GM06990 (cell line): ENCODE data around the gene WDR88.

Experiments used
- DNase-seq: peaks from one replicate; pipeline ENCODE4 v3.0.0-alpha.2; 2011; ENCODE audit not compliant: insufficient read length; ENCODE audit errors: extremely low read depth
- H3K27me3 ChIP-seq: replicated peaks from 2 replicates; pipeline ENCODE4 v1.6.0; 2011; ENCODE audit warnings: low read length; ENCODE audit not compliant: control insufficient read depth, insufficient read depth
- H3K36me3 ChIP-seq: 2 replicates; pipeline ENCODE4 v1.5.1; 2011; ENCODE audit warnings: low read length; ENCODE audit not compliant: control insufficient read depth, insufficient read depth
- H3K4me3 ChIP-seq: replicated peaks from 2 replicates; pipeline ENCODE4 v1.5.1; 2011; ENCODE audit warnings: low read depth, mild to moderate bottlenecking, control low read depth, low read length
- TF ChIP-seq, protein P1 (sequence below): IDR thresholded peaks from 2 replicates; pipeline ENCODE4 v1.5.1; 2011; ENCODE audit warnings: low read length, control low read depth, mild to moderate bottlenecking, inconsistent platforms; ENCODE audit not compliant: insufficient read depth, poor library complexity, severe bottlenecking

The WDR88 gene, protein sequence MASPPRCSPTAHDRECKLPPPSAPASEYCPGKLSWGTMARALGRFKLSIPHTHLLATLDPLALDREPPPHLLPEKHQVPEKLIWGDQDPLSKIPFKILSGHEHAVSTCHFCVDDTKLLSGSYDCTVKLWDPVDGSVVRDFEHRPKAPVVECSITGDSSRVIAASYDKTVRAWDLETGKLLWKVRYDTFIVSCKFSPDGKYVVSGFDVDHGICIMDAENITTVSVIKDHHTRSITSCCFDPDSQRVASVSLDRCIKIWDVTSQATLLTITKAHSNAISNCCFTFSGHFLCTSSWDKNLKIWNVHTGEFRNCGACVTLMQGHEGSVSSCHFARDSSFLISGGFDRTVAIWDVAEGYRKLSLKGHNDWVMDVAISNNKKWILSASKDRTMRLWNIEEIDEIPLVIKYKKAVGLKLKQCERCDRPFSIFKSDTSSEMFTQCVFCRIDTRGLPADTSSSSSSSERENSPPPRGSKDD

DNA sequence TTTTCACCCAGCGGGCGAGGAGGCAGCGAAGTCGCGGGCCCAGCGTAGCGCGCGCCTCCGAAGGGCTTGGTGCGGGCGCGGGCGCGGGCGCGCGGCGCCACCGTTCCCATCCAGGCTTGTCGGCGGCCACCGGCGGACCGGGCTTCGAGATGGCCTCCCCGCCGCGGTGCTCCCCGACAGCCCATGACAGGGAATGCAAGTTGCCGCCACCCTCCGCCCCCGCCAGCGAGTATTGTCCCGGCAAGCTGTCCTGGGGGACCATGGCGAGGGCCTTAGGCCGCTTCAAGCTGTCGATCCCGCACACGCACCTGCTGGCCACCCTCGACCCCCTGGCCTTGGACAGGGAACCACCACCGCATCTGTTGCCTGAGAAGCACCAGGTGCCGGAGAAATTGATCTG, at the start of gene WDR88:
Gene WDR88 (plus strand): TSS at position 94 of the 400 bp plus-strand sequence. CDS start 56 bp downstream, at position 150.
- no peak for DNase-seq
- Histone ChIP-seq H3K27me3 (no peaks in the 10 kb centered on the region), H3K36me3 (peaks cover 3% of the 10 kb centered on the region), H3K4me3 (no peak within 1 kb of the TSS)
- TF ChIP-seq, protein P1, sequence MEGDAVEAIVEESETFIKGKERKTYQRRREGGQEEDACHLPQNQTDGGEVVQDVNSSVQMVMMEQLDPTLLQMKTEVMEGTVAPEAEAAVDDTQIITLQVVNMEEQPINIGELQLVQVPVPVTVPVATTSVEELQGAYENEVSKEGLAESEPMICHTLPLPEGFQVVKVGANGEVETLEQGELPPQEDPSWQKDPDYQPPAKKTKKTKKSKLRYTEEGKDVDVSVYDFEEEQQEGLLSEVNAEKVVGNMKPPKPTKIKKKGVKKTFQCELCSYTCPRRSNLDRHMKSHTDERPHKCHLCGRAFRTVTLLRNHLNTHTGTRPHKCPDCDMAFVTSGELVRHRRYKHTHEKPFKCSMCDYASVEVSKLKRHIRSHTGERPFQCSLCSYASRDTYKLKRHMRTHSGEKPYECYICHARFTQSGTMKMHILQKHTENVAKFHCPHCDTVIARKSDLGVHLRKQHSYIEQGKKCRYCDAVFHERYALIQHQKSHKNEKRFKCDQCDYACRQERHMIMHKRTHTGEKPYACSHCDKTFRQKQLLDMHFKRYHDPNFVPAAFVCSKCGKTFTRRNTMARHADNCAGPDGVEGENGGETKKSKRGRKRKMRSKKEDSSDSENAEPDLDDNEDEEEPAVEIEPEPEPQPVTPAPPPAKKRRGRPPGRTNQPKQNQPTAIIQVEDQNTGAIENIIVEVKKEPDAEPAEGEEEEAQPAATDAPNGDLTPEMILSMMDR, result no peak

DNA sequence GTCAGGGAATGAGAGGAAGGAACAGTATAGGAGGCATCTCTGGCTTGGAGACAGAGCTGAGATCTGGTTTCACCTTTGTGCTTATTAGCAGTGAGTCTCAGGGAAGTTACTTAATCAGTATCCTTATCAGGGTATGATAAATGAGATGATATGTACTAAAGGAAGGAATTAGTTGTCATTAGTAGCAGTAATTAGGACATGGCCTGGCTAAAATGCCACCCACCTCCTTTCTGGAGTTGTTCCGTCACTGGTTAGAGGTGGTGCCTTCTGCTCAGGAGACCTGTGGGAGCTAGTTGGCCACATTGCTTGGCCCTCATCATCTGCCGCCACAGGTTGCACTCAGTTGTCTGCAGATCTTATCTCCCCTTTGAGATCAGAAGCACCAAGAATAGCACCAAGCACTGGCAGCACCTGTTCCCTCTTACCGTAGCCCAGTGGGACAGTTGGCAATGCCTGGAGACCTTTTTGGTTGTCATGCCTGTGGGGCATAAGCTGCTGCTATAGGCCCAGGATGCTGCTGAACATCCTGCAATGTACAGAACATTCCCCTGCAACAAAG, 46.3 kb upstream of the WDR88 start:
- TF ChIP-seq, protein P1, result no peak
- DNase-seq, result no peak
- Histone ChIP-seq H3K27me3 (no peaks in the 10 kb centered on the region), H3K4me3 (no peak overlapping the region), H3K36me3 (peaks cover 5% of the 10 kb centered on the region)

DNA sequence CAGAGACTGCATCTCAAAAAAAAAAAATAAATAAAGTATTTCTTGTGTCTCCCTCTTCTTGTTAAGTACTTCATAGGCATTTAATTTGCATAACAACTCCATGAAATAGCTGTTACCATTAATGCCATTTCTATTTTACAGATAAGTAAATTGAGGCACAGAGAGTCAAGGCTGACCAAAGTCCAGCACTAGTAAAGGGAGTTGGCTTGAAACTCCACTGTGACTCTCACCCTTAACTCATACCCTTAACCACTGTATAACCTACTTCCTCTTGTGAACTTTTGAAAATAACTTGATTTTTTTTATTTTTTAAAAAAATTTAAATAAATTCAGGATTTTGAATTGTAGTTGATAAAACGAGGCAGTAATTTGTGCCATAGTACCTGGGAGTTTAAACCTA, 45.0 kb upstream of the WDR88 start:
- TF ChIP-seq, protein P1, result no peak
- H3K4me3 ChIP-seq, result no peak overlapping the region
- H3K36me3 ChIP-seq, result peaks cover 5% of the 10 kb centered on the region
- H3K27me3 ChIP-seq, result no peaks in the 10 kb centered on the region
- DNase-seq, result no peak

DNA sequence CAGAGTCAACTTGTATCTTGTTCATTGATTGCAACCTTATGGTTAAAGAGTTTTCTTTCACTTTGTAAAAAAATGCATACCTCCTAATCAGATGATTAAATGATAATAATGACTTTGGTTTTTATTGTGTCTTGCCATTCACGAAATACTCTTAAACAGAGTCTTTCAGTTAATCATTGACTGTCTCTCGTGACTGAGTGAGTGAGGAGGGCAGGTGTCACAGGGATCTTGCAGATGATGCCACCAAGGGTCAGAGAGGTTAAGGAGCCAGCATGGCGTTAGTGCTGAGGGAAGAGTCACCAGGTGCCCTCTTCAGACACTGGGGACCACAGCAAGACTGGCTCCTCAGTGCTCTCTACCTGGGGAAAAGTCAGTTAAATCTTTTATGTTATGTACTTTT, 42.9 kb upstream of the WDR88 start:
- no peak for DNase-seq
- TF ChIP-seq, protein P1, result no peak
- Histone ChIP-seq H3K4me3 (no peak overlapping the region), H3K36me3 (peaks cover 14% of the 10 kb centered on the region), H3K27me3 (no peaks in the 10 kb centered on the region)

DNA sequence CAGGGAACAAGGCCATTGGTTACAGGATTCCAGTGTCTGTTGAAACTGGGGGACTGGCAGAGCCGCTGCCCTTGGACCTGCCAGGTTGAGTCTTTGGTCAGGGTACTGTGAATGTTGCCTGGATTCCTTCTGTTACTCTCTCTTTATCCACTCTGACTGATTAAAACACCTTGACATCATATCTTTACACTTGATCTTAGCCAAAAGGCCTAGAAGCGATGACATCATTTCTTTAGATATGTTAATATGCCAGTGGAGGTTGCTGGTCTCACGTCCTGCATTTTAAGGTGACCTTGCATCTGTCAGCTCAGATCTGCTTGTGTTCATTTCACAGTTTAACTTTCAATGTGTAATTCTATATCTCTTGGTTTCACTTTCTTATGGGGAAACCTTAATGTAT, 41.7 kb upstream of the WDR88 start:
- DNase-seq, result no peak
- Histone ChIP-seq H3K36me3 (peaks cover 16% of the 10 kb centered on the region), H3K4me3 (no peak overlapping the region), H3K27me3 (no peaks in the 10 kb centered on the region)
- TF ChIP-seq, protein P1, result no peak
